ENCODE measurements around the gene AP2A2.

Gene AP2A2

DNA sequence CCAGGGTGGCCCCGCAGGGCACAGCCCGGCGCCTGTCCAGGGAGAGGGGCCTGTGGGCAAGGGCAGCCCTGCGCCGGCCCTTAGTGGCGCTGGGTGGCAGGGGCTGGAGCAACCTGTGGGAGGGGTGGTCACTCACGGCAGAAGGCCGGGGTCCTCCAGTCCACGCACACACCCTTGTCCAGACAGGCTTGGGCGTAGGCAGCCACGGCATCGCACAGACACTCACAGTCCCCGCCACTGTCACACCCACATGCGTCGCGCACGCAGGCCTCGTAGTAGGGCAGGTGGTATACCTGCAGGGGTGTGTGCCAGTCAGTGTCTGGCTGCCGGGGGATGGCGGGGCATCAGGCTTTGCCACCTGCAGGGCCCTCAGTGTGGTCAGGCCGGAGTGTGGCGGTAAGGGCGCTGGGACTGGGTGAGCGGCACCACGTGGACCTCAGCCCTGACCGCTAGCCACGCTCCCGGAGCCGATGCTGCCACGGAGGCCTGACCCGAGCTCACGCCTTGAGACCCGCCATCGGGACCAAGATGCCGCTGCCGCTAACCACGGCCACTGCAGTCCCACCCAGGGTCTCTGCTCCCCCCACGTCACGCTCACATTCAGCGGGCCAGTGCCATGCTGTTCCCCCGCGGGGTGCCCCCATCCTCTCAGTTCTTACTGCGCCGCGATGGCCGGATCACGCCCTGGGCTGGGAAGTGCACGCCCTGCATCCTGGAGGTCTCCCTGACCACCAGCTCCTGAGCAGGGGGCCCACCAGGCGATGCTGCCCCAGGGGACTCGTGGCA, 98.3 kb downstream of the AP2A2 start:
- TF ChIP-seq, protein P1, sequence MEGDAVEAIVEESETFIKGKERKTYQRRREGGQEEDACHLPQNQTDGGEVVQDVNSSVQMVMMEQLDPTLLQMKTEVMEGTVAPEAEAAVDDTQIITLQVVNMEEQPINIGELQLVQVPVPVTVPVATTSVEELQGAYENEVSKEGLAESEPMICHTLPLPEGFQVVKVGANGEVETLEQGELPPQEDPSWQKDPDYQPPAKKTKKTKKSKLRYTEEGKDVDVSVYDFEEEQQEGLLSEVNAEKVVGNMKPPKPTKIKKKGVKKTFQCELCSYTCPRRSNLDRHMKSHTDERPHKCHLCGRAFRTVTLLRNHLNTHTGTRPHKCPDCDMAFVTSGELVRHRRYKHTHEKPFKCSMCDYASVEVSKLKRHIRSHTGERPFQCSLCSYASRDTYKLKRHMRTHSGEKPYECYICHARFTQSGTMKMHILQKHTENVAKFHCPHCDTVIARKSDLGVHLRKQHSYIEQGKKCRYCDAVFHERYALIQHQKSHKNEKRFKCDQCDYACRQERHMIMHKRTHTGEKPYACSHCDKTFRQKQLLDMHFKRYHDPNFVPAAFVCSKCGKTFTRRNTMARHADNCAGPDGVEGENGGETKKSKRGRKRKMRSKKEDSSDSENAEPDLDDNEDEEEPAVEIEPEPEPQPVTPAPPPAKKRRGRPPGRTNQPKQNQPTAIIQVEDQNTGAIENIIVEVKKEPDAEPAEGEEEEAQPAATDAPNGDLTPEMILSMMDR (IDR thresholded peaks at IDR 0.05; ENCODE audit: extremely low read depth, insufficient read depth, missing control alignments), result no peak

DNA sequence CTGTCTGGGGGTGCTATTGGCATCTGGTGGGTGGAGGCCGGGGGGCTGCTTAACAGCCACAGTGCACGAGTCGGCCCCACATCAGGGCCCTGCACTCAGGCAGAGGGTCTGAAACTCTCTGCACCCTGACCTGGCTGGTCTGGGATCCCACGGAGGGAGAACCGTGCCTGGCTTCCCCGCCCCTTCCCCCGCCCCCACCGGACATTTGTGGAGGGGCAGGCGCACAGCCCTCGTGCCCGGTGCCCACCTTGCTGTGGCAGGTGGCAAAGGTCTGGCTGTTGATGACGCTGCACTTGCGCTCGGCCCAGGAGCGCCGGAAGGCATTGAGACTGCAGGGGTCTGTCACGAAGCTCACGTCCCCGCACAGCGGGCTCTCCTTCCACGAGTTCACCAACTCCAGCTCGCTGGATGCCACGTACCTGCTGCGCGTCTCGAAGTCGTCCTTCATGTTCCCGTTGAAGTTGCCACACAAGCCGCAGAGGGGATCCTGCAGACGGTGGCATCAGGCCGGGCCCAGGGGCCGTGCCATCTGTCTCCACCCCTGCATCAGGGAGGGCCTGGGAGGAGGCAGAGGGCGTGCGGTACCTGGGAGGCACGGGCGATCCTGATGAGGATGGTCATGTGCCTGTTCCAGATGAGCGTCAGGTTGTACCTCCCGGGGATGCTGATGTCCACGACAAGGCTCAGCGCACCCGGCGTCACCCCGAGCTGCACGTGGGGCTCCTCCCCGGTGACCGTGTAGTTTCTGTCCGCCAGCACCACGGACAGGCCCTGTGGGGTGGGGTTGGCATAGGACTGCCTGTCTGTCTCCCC, 99.1 kb downstream of the AP2A2 start:
- in situ Hi-C loops (cut with MboI; ENCODE audit: low pct_unique_long_range_greater_than_20kb, low sequenced_read_pairs, unreplicated experiment), result no loop called here
- TF ChIP-seq, protein P1 (IDR thresholded peaks at IDR 0.05; ENCODE audit: extremely low read depth, insufficient read depth, missing control alignments), result no peak
- DNase-seq (ENCODE audit: low spot score), result no peak

More for the DNA sequence above, 98.3 kb downstream of the AP2A2 start:
- in situ Hi-C loops (cut with MboI; ENCODE audit: low pct_unique_long_range_greater_than_20kb, low sequenced_read_pairs, unreplicated experiment), result no loop called here
- no peak for DNase-seq (ENCODE audit: low spot score)

DNA sequence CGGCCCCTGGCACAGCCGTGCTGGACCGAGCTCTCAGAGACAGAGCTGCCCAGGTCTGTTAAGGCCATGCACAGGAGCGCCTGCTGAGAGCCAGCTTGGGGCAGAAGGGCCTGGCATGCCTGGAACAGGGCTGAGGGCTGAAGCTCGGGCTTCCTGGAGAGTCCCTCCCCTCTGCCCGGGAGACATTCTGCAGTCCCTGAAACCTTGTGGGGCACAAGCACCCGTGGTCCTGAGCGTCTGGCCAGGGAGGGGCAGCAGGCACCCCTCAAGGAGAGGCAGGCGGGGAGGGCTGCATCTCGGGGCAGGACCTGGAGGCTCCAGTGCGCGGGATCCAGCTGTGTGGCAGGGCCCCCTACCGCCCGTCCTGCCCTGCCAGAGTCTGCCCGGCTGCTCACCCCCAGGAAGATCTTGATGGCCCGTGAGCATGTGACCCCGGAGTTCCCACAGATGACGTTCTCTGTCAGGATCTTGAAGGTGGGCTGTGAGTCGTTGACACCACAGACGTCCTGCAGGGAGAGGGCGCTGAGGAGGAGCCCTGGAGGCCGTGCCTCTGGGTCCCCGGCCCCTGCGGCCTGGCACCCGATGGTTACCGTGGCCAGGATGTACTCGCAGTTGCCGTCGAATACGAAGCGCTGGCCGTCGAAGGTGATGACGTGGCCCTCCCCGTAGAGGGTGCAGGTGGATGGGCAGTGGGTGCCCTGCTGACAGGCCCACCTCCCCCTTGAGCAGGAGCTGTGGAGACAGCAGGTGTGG, 99.9 kb downstream of the AP2A2 start:
- TF ChIP-seq, protein P1 (IDR thresholded peaks at IDR 0.05; ENCODE audit: extremely low read depth, insufficient read depth, missing control alignments), result no peak
- in situ Hi-C loops (cut with MboI; ENCODE audit: low pct_unique_long_range_greater_than_20kb, low sequenced_read_pairs, unreplicated experiment), result no loop called here
- no peak for DNase-seq (ENCODE audit: low spot score)

DNA sequence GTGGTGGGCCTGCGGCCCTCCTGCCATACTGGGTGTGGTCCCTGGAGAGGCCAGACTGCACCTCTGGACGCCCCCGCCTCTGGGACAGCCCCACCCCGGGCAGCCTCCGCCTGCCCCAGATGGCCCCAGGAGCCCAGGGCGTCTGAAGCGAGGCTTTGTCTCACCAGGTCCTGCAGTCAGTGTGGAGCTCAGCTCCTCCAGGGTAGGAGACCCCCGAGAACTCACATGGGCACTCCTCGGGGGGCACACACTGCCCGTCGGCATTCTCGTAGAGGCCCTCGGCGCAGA, 100.4 kb downstream of the AP2A2 start:
- no peak for DNase-seq (ENCODE audit: low spot score)
- in situ Hi-C loops (cut with MboI; ENCODE audit: low pct_unique_long_range_greater_than_20kb, low sequenced_read_pairs, unreplicated experiment), result no loop called here
- TF ChIP-seq, protein P1 (IDR thresholded peaks at IDR 0.05; ENCODE audit: extremely low read depth, insufficient read depth, missing control alignments), result no peak

DNA sequence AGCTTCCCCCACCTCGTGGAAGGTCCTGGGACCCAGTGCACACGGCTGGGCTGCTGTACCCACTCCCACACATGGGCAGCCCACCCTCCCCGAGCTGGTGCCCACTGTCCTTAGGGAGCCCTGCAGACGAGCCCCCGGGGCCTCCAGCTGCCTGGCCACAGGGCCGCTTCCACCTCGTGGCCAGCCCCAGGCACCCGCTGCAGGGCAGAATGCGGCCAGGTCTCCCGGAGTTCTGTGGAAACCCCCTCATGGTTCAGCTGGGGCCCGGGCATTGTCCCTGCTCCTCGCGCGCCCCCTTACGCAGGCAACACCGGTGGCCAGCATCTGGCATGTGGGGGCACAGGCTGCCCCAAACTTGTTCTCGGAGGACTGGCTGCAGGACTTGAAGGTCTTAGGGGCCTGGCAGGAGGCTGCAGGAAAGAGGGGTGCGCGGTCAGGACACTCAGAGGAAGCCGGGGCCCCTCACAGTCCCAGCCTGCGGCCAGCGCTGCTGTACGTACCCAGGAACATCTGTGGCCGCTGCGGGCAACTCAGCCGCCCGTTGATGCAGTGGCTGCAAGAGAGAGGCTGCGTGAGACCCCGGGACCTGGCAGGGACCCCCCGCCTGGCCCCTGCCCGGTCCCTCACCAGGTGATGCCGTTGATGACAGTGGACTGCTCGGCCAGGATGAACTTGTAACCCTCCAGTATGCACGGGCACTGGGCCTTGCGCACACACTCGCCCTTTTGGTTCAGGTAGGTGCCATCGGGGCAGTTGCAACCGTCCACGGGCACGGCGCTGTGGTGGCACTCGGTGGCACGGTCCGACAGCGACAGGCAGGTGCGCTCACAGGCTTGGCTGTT, 101.2 kb downstream of the AP2A2 start:
- TF ChIP-seq, protein P1 (IDR thresholded peaks at IDR 0.05; ENCODE audit: extremely low read depth, insufficient read depth, missing control alignments), result no peak
- in situ Hi-C loops (cut with MboI; ENCODE audit: low pct_unique_long_range_greater_than_20kb, low sequenced_read_pairs, unreplicated experiment), result no loop called here
- no peak for DNase-seq (ENCODE audit: low spot score)

Data from GM13977 (cell line).